ACC112 (cell line): ENCODE data around the gene PRICKLE4.
A peak's percentile ranks its signal among the peaks of the same experiment; 100 is the strongest.

Experiments
- H2AFZ ChIP-seq: fragments of 200-600 bp; sonication (generic); one replicate; pipeline ENCODE4 v1.6.0; 2017; ENCODE audit warnings: antibody characterized with exemption, low read length; ENCODE audit not compliant: unreplicated experiment
- H3K27ac ChIP-seq: fragments of 200-600 bp; sonication (generic); 2 replicates; pipeline ENCODE4 v1.5.1; 2014; ENCODE audit warnings: low read depth, mild to moderate bottlenecking, antibody characterized with exemption, low read length, moderate library complexity
- H3K27me3 ChIP-seq: fragments of 200-600 bp; sonication (generic); 2 replicates; pipeline ENCODE4 v1.6.1; 2014; ENCODE audit warnings: mild to moderate bottlenecking, antibody characterized with exemption, low read length, moderate library complexity, mixed read lengths; ENCODE audit not compliant: insufficient read depth
- H3K36me3 ChIP-seq: fragments of 200-600 bp; sonication (generic); 2 replicates; pipeline ENCODE4 v1.6.1; 2016; ENCODE audit warnings: mild to moderate bottlenecking, antibody characterized with exemption, low read length, moderate library complexity, mixed read lengths; ENCODE audit not compliant: insufficient read depth
- H3K4me1 ChIP-seq: fragments of 200-600 bp; sonication (generic); one replicate; pipeline ENCODE4 v1.6.1; 2016; ENCODE audit warnings: low read length, mixed read lengths; ENCODE audit not compliant: insufficient read depth, unreplicated experiment, control insufficient read depth
- H3K4me3 ChIP-seq: fragments of 200-600 bp; sonication (generic); 2 replicates; pipeline ENCODE4 v1.5.1; 2014; ENCODE audit warnings: mild to moderate bottlenecking, low read depth, low read length
- H3K79me2 ChIP-seq: fragments of 200-600 bp; sonication (generic); one replicate; pipeline ENCODE4 v1.6.0; 2016; ENCODE audit warnings: low read length; ENCODE audit not compliant: control insufficient read depth, unreplicated experiment, insufficient read depth

Gene PRICKLE4

GRCh38 chr6:41780551-41781365 is at the start of gene PRICKLE4:
Gene PRICKLE4 (plus strand): TSS chr6:41780782. CDS start chr6:41783474, 2,692 bp downstream.
- peaks cover 17% of the 10 kb centered on the region for H3K4me1 ChIP-seq
- peaks cover 7% of the 10 kb centered on the region for H3K79me2 ChIP-seq
- peak within 1 kb of the TSS; percentile 75 for H3K4me3 ChIP-seq
- H2AFZ ChIP-seq: peak within 1 kb of the TSS; percentile 57
- no peaks in the 10 kb centered on the region for H3K27me3 ChIP-seq
- H3K36me3 ChIP-seq: 0 out of 2 replicates have a peak, but pooled peaks cover 3% of the 10 kb centered on the region
- H3K27ac ChIP-seq: no peak within 1 kb of the TSS

GRCh38 chr6:41731561-41732086 is 49.0 kb upstream of the PRICKLE4 start:
- Histone ChIP-seq H3K4me3 (no peak overlapping the region), H3K36me3 (no peaks in the 10 kb centered on the region), H3K27ac (no peak overlapping the region), H3K79me2 (no peaks in the 10 kb centered on the region), H3K27me3 (no peaks in the 10 kb centered on the region), H2AFZ (no peak overlapping the region), H3K4me1 (peaks cover 27% of the 10 kb centered on the region)

GRCh38 chr6:41732149-41732548 is 48.4 kb upstream of the PRICKLE4 start:
- peaks cover 27% of the 10 kb centered on the region for H3K4me1 ChIP-seq
- no peak overlapping the region for H3K27ac ChIP-seq

GRCh38 chr6:41732591-41733359 is 47.8 kb upstream of the PRICKLE4 start:
- H3K36me3 ChIP-seq: no peaks in the 10 kb centered on the region
- no peaks in the 10 kb centered on the region for H3K27me3 ChIP-seq
- H3K27ac ChIP-seq: no peak overlapping the region
- H3K4me1 ChIP-seq: peaks cover 27% of the 10 kb centered on the region
- peak overlapping the region; percentile 77 for H3K4me3 ChIP-seq
- no peaks in the 10 kb centered on the region for H3K79me2 ChIP-seq
- H2AFZ ChIP-seq: no peak overlapping the region

More at GRCh38 chr6:41732149-41732548, 48.4 kb upstream of the PRICKLE4 start:
- Histone ChIP-seq H3K27me3 (no peaks in the 10 kb centered on the region), H3K36me3 (no peaks in the 10 kb centered on the region), H3K4me3 (no peak overlapping the region), H2AFZ (no peak overlapping the region), H3K79me2 (no peaks in the 10 kb centered on the region)

GRCh38 chr6:41733360-41733706 is 47.2 kb upstream of the PRICKLE4 start:
- Histone ChIP-seq H3K4me1 (peaks cover 27% of the 10 kb centered on the region), H3K36me3 (no peaks in the 10 kb centered on the region), H3K79me2 (no peaks in the 10 kb centered on the region), H3K4me3 (peak overlapping the region; percentile 77), H3K27ac (no peak overlapping the region), H3K27me3 (no peaks in the 10 kb centered on the region), H2AFZ (peak overlapping the region; percentile 20)

- H3K4me3 ChIP-seq: peak overlapping the region; percentile 77
- H3K27me3 ChIP-seq: no peaks in the 10 kb centered on the region
- H3K79me2 ChIP-seq: no peaks in the 10 kb centered on the region
- H3K36me3 ChIP-seq: no peaks in the 10 kb centered on the region
- 0 out of 2 replicates have a peak overlapping the region, but pooled peaks have one; percentile 4 for H3K27ac ChIP-seq
- peak overlapping the region; percentile 20 for H2AFZ ChIP-seq
- peaks cover 27% of the 10 kb centered on the region for H3K4me1 ChIP-seq
These were observed 46.6 kb upstream of the PRICKLE4 start for GRCh38 chr6:41733707-41734665.

GRCh38 chr6:41734666-41735426 is 45.7 kb upstream of the PRICKLE4 start:
- Histone ChIP-seq H3K27ac (no peak overlapping the region), H2AFZ (peak overlapping the region; percentile 98)

GRCh38 chr6:41735427-41736185 is 45.0 kb upstream of the PRICKLE4 start, which contains the start of gene TFEB:
Gene TFEB (minus strand): TSS chr6:41735608. CDS start chr6:41691213, 44,395 bp downstream.
- H3K4me1 ChIP-seq: peaks cover 20% of the 10 kb centered on the region
- peak within 1 kb of the TSS; percentile 77 for H3K4me3 ChIP-seq
- H3K27ac ChIP-seq: no peak within 1 kb of the TSS

More at GRCh38 chr6:41734666-41735426, 45.7 kb upstream of the PRICKLE4 start:
- H3K27me3 ChIP-seq: no peaks in the 10 kb centered on the region
- peaks cover 27% of the 10 kb centered on the region for H3K4me1 ChIP-seq
- H3K36me3 ChIP-seq: no peaks in the 10 kb centered on the region
- no peaks in the 10 kb centered on the region for H3K79me2 ChIP-seq
- H3K4me3 ChIP-seq: peak overlapping the region; percentile 77

GRCh38 chr6:41736186-41736733 is 44.3 kb upstream of the PRICKLE4 start:
- H3K27ac ChIP-seq: no peak overlapping the region
- no peaks in the 10 kb centered on the region for H3K36me3 ChIP-seq
- no peaks in the 10 kb centered on the region for H3K27me3 ChIP-seq
- no peak overlapping the region for H2AFZ ChIP-seq
- H3K4me1 ChIP-seq: peaks cover 14% of the 10 kb centered on the region
- H3K79me2 ChIP-seq: no peaks in the 10 kb centered on the region
- H3K4me3 ChIP-seq: no peak overlapping the region

More at GRCh38 chr6:41735427-41736185, 45.0 kb upstream of the PRICKLE4 start, which contains the start of gene TFEB:
- no peaks in the 10 kb centered on the region for H3K36me3 ChIP-seq
- no peaks in the 10 kb centered on the region for H3K27me3 ChIP-seq
- no peaks in the 10 kb centered on the region for H3K79me2 ChIP-seq
- H2AFZ ChIP-seq: peak within 1 kb of the TSS; percentile 98
